ENCODE data around the gene ANTKMT. TPM values are rescaled to one million over a fixed set of nuclear protein-coding genes. Genes with fewer than 3 reads are reported as not detected.

The ANTKMT gene
- total RNA-seq, 1 donor from 2014 or later = 30.9 TPM

- no peak for DNase-seq (ENCODE audit: low spot score)
These were observed 41.8 kb downstream of the ANTKMT start for GRCh38 chr16:762595-763268.

GRCh38 chr16:763369-764183, 42.6 kb downstream of the ANTKMT start:
- no peak for DNase-seq (ENCODE audit: low spot score)

GRCh38 chr16:764184-764750, 43.3 kb downstream of the ANTKMT start:
- no peak for DNase-seq (ENCODE audit: low spot score)

GRCh38 chr16:764848-765487, 44.0 kb downstream of the ANTKMT start:
- no peak for DNase-seq (ENCODE audit: low spot score)

- DNase-seq (ENCODE audit: low spot score) = no peak
These were observed 44.5 kb downstream of the ANTKMT start for GRCh38 chr16:765488-765865.

GRCh38 chr16:766008-766819, 45.3 kb downstream of the ANTKMT start:
- DNase-seq (ENCODE audit: low spot score) = no peak

GRCh38 chr16:766820-767640, 46.1 kb downstream of the ANTKMT start:
- DNase-seq (ENCODE audit: low spot score) = no peak

- no peak for DNase-seq (ENCODE audit: low spot score)
These were observed 46.8 kb downstream of the ANTKMT start for GRCh38 chr16:767743-768235.

GRCh38 chr16:768428-768827, 47.5 kb downstream of the ANTKMT start:
- DNase-seq (ENCODE audit: low spot score) = no peak

GRCh38 chr16:769184-769784, 48.3 kb downstream of the ANTKMT start:
- DNase-seq (ENCODE audit: low spot score) = no peak

- DNase-seq (ENCODE audit: low spot score) = no peak
These were observed 49.0 kb downstream of the ANTKMT start for GRCh38 chr16:769934-770333.

GRCh38 chr16:770411-770810, 49.5 kb downstream of the ANTKMT start:
- no peak for DNase-seq (ENCODE audit: low spot score)

Small RNA genes within 50 kb of the gene (microRNA-seq; reads per million reads assigned to microRNA genes)
- not detected for gene MIR662 (ENCODE audit: borderline number of aligned reads)

Other genes starting within 250 kb of the ANTKMT start
- 49.2 TPM for gene CAPN15, start 193.4 kb upstream of the ANTKMT start, total RNA-seq
- not detected for gene PRR35, start 160.8 kb upstream of the ANTKMT start, total RNA-seq
- gene NHLRC4, start 154.1 kb upstream of the ANTKMT start, total RNA-seq = 1.3 TPM
- gene PIGQ, start 151.2 kb upstream of the ANTKMT start, total RNA-seq = 32.4 TPM
- 17.3 TPM for gene RAB40C, start 131.1 kb upstream of the ANTKMT start, total RNA-seq
- gene WFIKKN1, start 90.2 kb upstream of the ANTKMT start, total RNA-seq = 0.55 TPM
- 62.2 TPM for gene METTL26, start 84.8 kb upstream of the ANTKMT start, total RNA-seq
- gene MCRIP2, start 79.3 kb upstream of the ANTKMT start, total RNA-seq = 34.7 TPM
- gene WDR90, start 71.8 kb upstream of the ANTKMT start, total RNA-seq = 21.1 TPM
- gene RHOT2, start 53.0 kb upstream of the ANTKMT start, total RNA-seq = 73.9 TPM
- 0.84 TPM for gene RHBDL1, start 45.5 kb upstream of the ANTKMT start, total RNA-seq
- 109 TPM for gene STUB1, start 40.7 kb upstream of the ANTKMT start, total RNA-seq
- gene JMJD8, start 36.8 kb upstream of the ANTKMT start, total RNA-seq = 55.3 TPM
- 8.1 TPM for gene WDR24, start 30.7 kb upstream of the ANTKMT start, total RNA-seq
- not detected for gene FBXL16, start 15.3 kb upstream of the ANTKMT start, total RNA-seq
- gene METRN, start 6.0 kb upstream of the ANTKMT start, total RNA-seq = 30.3 TPM
- 1.0 TPM for gene CCDC78, start 5.3 kb downstream of the ANTKMT start, total RNA-seq
- gene HAGHL, start 6.0 kb downstream of the ANTKMT start, total RNA-seq = 7.4 TPM
- 21.0 TPM for gene CIAO3, start 19.9 kb downstream of the ANTKMT start, total RNA-seq
- not detected for gene MSLN, start 39.6 kb downstream of the ANTKMT start, total RNA-seq
- gene RPUSD1, start 67.2 kb downstream of the ANTKMT start, total RNA-seq = 16.8 TPM
- gene CHTF18, start 67.5 kb downstream of the ANTKMT start, total RNA-seq = 5.6 TPM
- gene GNG13, start 79.6 kb downstream of the ANTKMT start, total RNA-seq = not detected
- 16.0 TPM for gene LMF1, start 249.8 kb downstream of the ANTKMT start, total RNA-seq

Data from mesenteric fat pad (tissue), 1 donor.